Measurements from ENCODE around the gene NPSR1. TPM values are rescaled to one million over a fixed set of nuclear protein-coding genes. Genes with fewer than 3 reads are reported as not detected.
"Not testable (repeated sequence)": the region's sequence is repeated elsewhere in the genome, so short reads cannot be mapped to it uniquely, and the experiment has no call there.

Gene NPSR1
- total and polyA plus RNA-seq, 4 donors = not detected

DNA sequence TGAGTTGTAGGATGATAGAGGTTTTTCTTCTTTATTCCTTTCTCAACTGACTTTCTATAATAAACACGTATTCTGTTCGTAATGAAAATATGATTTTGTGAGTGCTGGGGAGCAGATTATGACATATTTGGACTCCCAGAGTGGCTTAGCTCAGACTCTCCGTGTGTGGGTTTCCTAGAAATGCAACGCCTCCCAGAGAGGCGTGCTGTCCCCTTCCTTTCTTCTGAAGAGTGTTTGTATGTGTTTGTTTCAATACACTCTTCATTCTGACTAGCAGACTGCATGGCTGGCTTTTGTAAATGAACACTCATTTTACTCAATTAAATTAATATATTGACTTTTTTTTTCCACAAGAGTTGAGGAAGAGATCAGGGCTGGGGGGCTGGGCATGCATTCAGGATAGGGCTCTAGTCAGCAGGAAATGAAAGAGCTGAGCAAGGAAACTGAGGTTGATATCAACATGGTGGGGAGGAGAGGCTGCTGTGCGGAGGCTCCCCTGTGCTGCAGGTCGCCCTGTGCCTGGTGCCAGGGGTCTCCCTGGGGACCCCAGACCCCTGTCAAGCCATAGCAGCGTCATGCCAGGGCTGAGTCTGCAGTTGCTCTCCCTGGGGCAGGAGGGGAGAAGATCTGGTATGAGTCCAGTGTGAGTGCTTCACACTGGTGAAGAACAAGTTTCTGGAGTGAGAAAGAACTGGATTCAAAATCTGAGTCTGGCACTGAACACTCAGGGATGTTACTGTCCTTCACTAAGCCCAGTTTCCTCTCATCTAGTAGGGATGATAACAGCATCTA, 221.1 kb downstream of the NPSR1 start:
- 67% methylated on average over 8 of the region's 8 CpGs for WGBS
- peaks cover 1 to 14% (median 3%) of the 10 kb centered on the region in 4 donors for H3K9me3 ChIP-seq (ENCODE audit: control insufficient read depth in 4 of 4, low read length in 3 of 4)
- not testable (repeated sequence) for H3K27ac ChIP-seq (ENCODE audit: low read depth in 1 of 2, low read length in 2 of 2); DNase-seq (ENCODE audit: low spot score); H3K36me3 ChIP-seq (ENCODE audit: control insufficient read depth in 4 of 4, insufficient read depth in 3 of 4, low read depth in 1 of 4, low read length in 3 of 4); H3K4me1 ChIP-seq (ENCODE audit: control insufficient read depth in 4 of 4, insufficient read depth in 4 of 4, low read length in 3 of 4); H3K27me3 ChIP-seq (ENCODE audit: control insufficient read depth in 4 of 4, insufficient read depth in 4 of 4, low read length in 3 of 4); H3K4me3 ChIP-seq (ENCODE audit: low read depth in 1 of 3, low read length in 3 of 3); H3K9ac ChIP-seq (ENCODE audit: low read depth in 1 of 2, low read length in 2 of 2)

DNA sequence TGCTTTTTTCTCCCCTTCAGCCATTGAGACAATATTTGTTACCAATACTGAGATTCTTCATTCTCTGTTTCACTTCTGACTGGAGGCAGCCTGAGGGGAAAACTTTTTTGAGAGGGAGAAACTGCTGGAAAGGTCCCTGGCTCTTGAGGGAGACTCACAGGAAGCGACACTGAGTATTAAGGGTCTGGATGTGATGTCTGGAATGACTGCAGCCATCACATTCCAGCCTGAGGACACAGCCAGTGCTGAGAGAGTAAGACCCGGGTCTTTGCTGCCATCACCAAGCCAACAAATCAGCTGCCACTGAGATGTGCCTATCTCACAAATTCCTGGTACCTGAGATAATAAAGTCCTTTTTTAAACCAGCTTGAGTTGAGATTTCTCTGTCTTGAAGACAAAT, 221.9 kb downstream of the NPSR1 start:
- Histone ChIP-seq H3K4me1 (ENCODE audit: control insufficient read depth in 4 of 4, insufficient read depth in 4 of 4, low read length in 3 of 4) (no peaks in the 10 kb centered on the region), H3K27me3 (ENCODE audit: control insufficient read depth in 4 of 4, insufficient read depth in 4 of 4, low read length in 3 of 4) (peaks cover 0 to 3% (median 0%) of the 10 kb centered on the region in 4 donors), H3K9me3 (ENCODE audit: control insufficient read depth in 4 of 4, low read length in 3 of 4) (peaks cover 1 to 14% (median 5%) of the 10 kb centered on the region in 4 donors), H3K36me3 (ENCODE audit: control insufficient read depth in 4 of 4, insufficient read depth in 3 of 4, low read depth in 1 of 4, low read length in 3 of 4) (no peaks in the 10 kb centered on the region), H3K27ac (ENCODE audit: low read depth in 1 of 2, low read length in 2 of 2) (no peak overlapping the region), H3K9ac (ENCODE audit: low read depth in 1 of 2, low read length in 2 of 2) (no peak overlapping the region), H3K4me3 (ENCODE audit: low read depth in 1 of 3, low read length in 3 of 3) (no peak overlapping the region)
- no peak for DNase-seq (ENCODE audit: low spot score)
- WGBS = 63% methylated on average over 2 of the region's 2 CpGs
- TF ChIP-seq, protein P1, sequence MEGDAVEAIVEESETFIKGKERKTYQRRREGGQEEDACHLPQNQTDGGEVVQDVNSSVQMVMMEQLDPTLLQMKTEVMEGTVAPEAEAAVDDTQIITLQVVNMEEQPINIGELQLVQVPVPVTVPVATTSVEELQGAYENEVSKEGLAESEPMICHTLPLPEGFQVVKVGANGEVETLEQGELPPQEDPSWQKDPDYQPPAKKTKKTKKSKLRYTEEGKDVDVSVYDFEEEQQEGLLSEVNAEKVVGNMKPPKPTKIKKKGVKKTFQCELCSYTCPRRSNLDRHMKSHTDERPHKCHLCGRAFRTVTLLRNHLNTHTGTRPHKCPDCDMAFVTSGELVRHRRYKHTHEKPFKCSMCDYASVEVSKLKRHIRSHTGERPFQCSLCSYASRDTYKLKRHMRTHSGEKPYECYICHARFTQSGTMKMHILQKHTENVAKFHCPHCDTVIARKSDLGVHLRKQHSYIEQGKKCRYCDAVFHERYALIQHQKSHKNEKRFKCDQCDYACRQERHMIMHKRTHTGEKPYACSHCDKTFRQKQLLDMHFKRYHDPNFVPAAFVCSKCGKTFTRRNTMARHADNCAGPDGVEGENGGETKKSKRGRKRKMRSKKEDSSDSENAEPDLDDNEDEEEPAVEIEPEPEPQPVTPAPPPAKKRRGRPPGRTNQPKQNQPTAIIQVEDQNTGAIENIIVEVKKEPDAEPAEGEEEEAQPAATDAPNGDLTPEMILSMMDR (IDR thresholded peaks at IDR 0.05; ENCODE audit: low read depth, low read length, missing input control) = no peak

DNA sequence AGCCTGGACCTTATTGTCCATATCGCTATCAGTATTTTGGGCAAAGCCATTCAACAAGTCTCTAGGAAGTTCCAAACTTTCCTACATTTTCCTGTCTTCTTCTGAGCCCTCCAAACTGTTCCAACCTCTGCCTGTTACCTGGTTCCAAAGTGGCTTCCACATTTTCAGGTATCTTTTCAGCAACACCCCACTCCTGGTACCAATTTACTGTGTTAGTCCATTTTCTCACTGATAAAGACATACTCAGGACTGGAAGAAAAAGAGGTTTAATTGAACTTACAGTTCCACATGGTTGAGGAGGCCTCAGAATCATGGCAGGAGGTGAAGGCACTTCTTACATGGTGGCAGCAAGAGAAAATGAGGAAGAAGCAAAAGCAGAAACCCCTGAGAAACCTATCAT, 225.8 kb downstream of the NPSR1 start:
- H3K9ac ChIP-seq (ENCODE audit: low read depth in 1 of 2, low read length in 2 of 2); H3K27me3 ChIP-seq (ENCODE audit: control insufficient read depth in 4 of 4, insufficient read depth in 4 of 4, low read length in 3 of 4); H3K36me3 ChIP-seq (ENCODE audit: control insufficient read depth in 4 of 4, insufficient read depth in 3 of 4, low read depth in 1 of 4, low read length in 3 of 4); H3K4me3 ChIP-seq (ENCODE audit: low read depth in 1 of 3, low read length in 3 of 3); H3K27ac ChIP-seq (ENCODE audit: low read depth in 1 of 2, low read length in 2 of 2); H3K4me1 ChIP-seq (ENCODE audit: control insufficient read depth in 4 of 4, insufficient read depth in 4 of 4, low read length in 3 of 4); DNase-seq (ENCODE audit: low spot score): not testable (repeated sequence)
- H3K9me3 ChIP-seq (ENCODE audit: control insufficient read depth in 4 of 4, low read length in 3 of 4) = peaks cover 1 to 14% (median 5%) of the 10 kb centered on the region in 4 donors
- 98% methylated on average over 1 of the region's 1 CpG for WGBS

DNA sequence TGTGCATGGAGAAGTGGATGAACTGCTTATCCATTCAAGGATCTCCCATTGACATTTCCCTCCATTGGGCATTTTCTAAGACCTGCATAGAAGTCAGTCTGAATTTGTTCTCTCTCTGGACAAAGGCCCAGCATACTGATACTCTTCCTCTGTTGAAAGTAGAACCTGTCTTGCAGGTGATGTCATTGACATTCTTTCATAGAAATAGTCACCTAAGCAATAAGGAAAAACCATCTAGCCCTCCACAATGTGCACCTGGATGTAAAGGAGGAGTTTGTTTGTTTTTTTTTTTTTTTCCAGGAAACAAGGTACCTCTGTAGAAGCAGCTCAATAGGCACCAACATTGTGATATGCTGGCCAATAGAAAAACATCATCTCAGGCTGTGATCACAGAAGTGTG, 228.8 kb downstream of the NPSR1 start:
- TF ChIP-seq RAD21 (IDR thresholded peaks at IDR 0.05) (no peak), FOXA2 (IDR thresholded peaks at IDR 0.05) (no peak), HNF4A (conservative IDR thresholded peaks at IDR 0.05) (no peak), GABPA (IDR thresholded peaks at IDR 0.05 in 1 of 2, conservative IDR thresholded peaks at IDR 0.05 in 1 of 2) (no peak), HNF4G (IDR thresholded peaks at IDR 0.05) (no peak), EGR1 (IDR thresholded peaks at IDR 0.05; ENCODE audit: low read depth in 2 of 2) (no peak), RXRA (IDR thresholded peaks at IDR 0.05) (no peak), NR2F2 (IDR thresholded peaks at IDR 0.05) (no peak), TAF1 (conservative IDR thresholded peaks at IDR 0.05) (no peak)
- TF ChIP-seq, protein P1 (IDR thresholded peaks at IDR 0.05; ENCODE audit: low read depth, low read length, missing input control) = no peak
- TF ChIP-seq, protein P2, sequence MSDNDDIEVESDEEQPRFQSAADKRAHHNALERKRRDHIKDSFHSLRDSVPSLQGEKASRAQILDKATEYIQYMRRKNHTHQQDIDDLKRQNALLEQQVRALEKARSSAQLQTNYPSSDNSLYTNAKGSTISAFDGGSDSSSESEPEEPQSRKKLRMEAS (IDR thresholded peaks at IDR 0.05) = no peak
- Histone ChIP-seq H3K4me3 (ENCODE audit: low read depth in 1 of 3, low read length in 3 of 3) (no peak overlapping the region), H3K27ac (ENCODE audit: low read depth in 1 of 2, low read length in 2 of 2) (no peak overlapping the region), H3K9me3 (ENCODE audit: control insufficient read depth in 4 of 4, low read length in 3 of 4) (peaks cover 1 to 14% (median 5%) of the 10 kb centered on the region in 4 donors), H3K4me1 (ENCODE audit: control insufficient read depth in 4 of 4, insufficient read depth in 4 of 4, low read length in 3 of 4) (no peaks in the 10 kb centered on the region), H3K27me3 (ENCODE audit: control insufficient read depth in 4 of 4, insufficient read depth in 4 of 4, low read length in 3 of 4) (peaks cover 0 to 7% (median 0%) of the 10 kb centered on the region in 4 donors), H3K36me3 (ENCODE audit: control insufficient read depth in 4 of 4, insufficient read depth in 3 of 4, low read depth in 1 of 4, low read length in 3 of 4) (no peaks in the 10 kb centered on the region), H3K9ac (ENCODE audit: low read depth in 1 of 2, low read length in 2 of 2) (no peak overlapping the region)
- DNase-seq (ENCODE audit: low spot score) = no peak
